HG03103 (cell line): ENCODE measurements around the gene IP6K2.

Experiments used
- ATAC-seq: cut with Tn5 transposase; IDR thresholded peaks from one replicate; pipeline ENCODE4 v1.9.1; 2021; ENCODE audit warnings: low read depth; ENCODE audit not compliant: unreplicated experiment

IP6K2 gene

DNA sequence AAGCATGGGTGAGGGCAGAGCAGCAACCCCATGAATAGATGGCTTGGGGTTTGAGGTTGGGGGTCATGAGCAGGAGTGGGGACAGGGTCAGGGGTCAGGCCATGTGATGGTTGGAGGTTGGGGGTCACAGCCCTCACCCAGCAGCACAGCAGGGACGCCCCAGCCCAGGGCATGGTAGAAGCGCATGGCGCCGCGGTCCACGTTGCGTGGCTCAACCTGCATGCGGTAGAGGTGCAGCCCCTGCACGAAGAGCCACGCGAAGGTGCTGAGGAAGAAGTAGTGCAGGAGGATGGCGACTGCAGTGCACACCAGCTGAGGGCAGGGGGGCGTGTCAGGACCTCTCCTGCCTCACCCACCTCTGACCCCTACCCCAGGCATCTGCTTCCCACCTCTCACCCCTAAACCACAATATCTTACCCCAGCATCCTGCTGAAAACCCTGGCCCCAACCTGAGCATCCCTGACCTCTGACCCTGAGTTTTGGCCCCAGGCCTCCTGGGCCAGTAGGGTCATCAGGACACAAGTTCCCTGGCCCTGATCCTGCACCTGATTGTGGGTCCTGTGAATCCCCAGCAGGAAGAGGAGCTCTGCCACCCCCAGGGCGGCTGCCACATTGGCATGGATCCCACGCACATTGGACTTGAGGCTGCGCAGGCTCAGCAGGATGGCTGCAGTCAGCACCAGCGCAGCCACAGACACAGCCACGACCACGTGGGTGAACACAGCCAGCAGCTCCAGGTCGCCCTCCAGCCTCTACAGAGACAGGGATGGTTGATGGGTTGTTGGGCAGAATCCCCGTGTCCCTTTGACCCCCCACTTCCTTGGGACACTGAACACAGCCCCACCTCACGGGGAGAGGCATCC lies 71.9 kb downstream of the IP6K2 start:
- ATAC-seq, result no peak

DNA sequence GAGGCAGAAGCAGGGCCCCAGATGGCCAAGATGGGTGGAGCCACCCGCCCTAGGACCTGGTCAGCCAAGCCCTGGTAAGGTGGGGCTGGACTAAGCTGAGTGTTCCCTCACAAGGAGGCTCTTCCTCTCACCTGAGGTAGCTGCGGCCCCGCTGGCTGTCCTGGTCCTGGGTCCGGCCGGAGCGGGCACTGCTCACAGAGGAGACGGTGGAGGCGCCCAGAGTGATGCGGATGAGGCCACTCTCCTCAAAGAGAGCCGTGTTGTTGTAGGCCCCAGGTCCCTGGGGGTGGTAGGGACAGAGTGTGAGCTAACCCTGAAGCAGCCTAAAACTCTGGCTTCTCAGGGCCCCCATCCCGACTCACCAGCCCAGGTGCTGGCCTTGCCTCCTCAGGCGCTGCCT lies 74.4 kb downstream of the IP6K2 start:
- ATAC-seq, result no peak

DNA sequence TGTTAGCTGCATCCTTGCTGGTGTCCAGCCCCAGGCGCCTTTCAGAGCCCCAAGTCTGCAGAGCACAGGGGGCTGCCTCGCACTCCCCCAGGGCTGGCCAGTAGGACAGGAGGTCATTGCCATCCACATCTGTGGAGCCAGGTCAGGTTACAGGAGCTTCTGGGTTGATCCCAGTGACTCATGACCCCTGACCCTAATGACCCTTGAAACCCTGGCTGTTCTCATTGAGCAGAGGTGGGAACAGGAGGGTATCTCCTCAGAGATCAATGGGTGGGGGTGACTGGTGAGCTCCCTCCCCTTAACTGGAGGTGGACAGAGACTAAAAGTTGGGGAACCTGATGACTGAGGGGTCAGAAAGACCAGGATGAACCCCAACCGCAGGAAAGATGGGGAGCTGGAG lies 75.6 kb downstream of the IP6K2 start:
- ATAC-seq, result no peak

DNA sequence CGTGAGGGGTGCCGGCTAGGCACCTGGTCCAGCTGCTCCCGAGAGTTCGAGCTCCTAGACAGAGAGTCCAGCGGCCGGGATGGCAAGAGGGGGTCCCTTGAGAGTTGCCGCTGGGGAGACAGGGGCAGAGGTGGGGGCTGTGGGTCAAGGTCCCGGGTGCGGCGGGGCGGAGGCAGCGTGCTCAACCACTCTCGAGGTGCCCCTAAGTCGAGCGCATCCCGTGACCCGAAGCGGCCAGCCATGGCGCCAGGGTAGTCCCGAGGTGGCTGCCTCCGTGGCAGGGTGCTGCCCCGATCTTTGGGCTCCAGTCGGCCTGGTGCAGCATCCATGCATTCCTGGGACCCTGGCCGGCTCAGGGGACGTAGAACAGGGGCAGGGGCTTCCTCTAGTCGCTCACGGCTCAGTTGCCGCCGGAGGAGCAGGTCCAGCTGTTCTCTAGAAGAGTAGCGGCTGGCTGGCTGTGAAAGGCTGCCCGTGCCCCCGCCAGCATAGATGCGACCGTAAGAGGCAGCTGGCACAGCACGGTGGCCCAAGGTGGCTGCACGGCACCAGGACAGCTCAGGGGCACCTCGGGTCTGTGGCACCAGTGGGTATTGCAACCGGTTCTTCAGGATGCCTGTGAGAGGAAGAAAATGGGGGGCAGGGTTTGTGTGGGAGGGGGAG lies 76.9 kb downstream of the IP6K2 start:
- no peak for ATAC-seq
